ENCODE measurements around the gene DRAM2.
"Not testable (repeated sequence)": the region's sequence is repeated elsewhere in the genome, so short reads cannot be mapped to it uniquely, and the experiment has no call there.

DRAM2 gene

DNA sequence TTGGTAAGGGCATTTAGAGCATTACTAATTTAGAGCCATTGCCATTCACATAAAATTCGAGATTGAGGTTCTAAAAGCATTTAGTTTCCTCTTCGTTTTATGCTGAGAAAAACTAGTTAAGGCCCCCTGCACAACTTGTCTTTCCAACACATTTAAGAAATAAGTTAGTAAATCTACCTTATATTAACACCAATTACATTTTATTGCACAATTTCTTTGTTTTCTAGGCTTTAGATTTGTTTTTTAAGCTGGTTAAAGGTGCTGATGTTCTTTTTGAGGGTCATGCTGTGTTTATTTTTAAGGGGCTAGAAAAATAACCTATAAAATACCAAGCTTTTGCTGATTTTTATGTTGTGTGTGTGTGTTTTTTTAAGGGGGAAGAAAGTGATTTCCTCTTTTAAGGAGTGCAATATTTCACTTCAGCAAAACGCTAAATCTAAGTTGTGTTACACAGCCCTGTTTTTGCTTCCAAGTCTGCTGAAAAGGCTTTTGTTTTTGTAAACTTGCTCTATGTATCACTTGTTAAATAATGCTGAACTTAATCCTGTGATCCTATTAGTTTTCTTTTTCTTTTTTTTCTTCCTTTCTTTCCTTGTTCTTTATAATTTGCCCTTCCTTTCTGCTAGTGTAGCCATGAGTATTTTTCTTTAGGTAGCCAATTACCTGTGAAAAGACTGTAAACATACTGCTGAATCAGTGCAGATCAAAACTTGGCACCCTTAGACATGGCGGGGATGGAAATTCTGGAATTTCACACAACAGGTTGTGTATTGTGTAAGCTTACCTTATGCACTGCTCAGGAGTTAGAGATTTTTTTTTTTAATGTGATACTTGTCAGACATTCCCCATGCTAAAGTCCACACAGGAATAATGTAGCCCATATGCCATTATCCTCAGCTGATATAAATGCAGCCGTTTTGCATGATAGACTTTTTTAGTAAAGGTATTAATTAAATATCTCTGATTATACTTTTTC lies 1.6 kb upstream of the DRAM2 start:
- DNase-seq = no peak

DNA sequence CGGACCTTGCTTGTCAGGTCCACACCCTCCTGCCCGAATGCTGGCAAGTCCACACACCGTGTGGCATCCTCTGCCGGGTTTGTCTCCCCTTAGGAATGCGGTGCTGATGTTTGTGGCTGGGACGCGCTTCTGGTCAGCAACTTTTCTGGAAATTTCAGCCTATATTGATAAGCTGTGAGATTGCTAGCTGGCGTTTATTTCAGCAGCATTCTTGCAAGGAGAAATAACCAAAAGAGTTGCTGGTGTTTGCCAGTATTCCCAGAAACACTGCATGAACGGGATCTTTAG lies 731 bp upstream of the DRAM2 start:
- no peak for DNase-seq

DNA sequence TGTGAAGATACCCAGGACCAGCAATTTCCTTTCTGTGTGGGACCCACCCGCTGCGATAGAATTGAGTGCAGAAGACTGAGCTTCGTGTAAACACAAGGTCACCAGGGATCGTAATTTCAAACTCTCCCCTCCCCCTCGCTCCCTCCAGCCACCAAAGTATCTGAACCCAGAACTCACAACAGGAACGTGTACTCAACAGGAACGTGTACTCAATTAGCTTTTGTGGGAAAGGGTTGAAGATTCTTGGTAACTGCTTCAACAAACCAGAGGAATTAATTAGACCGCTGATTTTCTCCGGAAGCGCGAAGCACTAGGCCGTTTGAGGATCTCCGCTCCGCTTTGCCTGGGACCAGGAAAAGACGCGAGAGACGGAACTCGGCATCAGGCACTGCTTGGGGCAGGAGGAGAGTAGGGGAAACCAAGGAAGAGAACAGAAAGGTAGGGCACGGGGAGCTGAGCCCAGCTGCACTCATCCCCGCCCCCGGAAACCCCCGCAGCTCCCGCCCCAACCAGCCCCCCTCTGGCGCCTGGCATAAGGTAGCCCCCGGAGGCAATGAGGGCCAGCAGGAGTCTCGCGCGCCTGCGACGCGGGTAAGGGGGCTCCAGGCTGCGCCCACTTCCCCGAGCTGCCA lies 453 bp downstream of the DRAM2 start:
- DNase-seq = peak in 2 of 4 experiments; percentile 37 to 58

DNA sequence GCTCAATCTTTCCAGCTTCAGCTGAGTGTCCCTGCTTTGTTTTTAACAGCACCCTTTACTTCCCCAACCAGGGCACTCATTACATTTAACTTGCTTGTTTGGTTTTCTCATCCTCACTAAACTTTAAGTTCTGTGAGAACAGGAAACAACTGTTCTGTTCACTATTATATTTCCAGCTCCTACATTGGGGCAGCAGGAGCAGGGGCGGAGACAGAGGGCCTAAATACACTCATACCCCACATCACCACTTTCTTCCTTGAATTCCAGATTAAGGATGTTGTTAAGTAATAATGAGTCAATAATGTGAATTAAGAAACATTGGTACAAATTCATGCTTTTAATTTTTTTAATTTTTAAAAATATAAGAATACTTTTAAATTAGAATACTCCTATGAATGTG lies 6.0 kb downstream of the DRAM2 start:
- DNase-seq = no peak

DNA sequence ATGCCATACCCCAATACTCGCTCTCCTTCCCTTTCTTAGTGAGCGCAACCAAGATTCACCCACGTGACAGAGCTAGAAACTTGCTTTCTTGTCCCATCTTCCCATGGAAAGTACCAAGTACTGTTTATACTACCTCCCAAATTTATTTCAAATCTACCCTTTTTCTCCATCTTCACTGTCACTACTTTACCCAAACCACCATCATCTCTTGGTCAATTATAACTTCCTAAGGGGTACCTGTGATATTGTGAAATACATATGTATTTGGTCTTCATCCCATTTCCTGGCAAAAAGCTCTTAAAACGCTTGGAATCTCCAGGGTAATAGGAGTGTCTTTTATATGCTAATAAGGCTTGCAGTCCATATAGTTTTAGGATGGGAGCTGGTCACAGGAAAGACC lies 8.2 kb downstream of the DRAM2 start:
- DNase-seq = no peak

DNA sequence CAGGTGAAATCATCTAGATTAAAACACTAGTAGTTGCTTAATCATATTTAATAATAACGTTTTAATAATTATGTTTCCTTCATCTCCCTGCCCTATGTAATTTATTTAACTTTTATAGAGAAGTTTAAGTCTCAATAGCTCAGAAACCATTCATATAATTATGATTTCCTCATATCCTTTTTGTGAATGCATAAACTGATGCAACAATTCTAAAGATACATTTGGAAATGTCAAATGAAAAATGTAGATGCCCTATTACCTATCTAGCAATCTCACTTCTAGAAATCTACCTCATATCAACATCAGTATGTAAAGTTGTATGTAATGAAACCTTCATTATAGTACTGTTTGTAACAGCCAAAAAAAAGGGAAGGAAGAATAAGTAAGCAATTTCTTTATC lies 10.5 kb downstream of the DRAM2 start:
- no peak for DNase-seq

DNA sequence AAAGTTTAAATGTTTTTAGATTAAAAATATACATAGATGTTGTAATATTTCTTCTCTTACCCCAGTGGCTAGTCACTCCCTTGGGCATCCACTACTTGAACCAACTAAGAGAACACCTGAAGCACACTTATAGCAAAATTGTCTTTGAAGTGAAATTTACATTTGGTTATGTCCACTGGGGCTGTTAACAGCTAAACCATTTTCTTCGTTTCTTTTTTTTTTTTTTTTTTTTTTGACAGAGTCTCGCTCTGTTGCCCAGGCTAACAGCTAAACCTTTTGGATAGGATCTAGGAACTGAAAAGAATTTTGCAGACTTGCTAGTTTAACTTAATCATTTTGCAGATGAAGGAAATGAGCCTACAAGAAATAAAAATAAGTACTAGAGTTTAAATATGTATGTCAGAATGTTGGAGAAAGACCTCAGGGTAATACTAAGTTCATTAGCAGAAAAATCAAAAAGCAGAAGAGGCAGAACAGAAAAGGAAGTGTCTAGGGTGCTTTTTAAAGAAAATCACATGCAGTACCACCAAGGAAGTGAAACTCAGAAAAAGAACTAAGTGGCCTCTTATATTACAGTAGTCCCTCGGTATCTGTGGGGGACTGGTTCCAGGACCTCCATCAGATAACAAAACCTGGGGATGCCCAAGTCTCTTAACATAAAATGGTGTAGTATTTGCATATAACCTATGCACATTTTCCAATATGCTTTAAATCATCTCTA lies 11.8 kb downstream of the DRAM2 start:
- DNase-seq = no peak

DNA sequence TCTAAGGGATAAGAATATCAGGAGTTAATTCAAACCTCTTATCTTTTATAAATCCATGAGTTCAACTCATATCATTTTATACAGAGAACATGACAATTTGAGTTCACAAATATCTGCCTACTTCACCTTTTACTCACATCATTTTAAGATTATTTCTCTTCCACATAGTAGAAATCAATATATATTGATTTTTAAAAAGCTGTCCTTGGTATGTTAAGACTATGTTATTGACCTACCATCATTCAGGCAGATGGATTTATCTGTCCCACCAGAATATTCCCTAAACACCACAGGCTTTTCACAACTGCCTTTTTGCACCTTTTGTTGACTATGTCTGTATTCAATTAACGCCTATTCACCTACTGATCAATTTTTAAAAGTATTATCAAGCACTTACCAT lies 13.5 kb downstream of the DRAM2 start:
- no peak for DNase-seq

DNA sequence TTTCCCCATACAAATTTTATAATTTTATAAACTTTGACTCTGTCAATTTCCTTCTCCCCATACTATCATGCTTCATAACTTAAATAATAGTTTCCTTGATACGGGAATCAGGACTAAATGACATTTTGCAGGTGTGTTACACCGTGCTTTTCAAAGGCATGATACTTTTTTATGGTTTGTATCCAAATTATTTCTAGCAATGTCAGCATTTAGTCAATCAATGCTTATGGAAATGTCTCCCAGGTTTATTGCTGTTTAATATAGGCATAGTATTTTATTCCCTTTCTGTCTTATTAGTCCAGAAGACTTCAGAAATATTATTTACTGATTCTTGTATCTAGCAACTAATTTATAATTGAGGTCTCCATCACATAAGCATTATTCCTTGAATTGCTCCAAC lies 23.4 kb downstream of the DRAM2 start:
- no peak for DNase-seq

DNA sequence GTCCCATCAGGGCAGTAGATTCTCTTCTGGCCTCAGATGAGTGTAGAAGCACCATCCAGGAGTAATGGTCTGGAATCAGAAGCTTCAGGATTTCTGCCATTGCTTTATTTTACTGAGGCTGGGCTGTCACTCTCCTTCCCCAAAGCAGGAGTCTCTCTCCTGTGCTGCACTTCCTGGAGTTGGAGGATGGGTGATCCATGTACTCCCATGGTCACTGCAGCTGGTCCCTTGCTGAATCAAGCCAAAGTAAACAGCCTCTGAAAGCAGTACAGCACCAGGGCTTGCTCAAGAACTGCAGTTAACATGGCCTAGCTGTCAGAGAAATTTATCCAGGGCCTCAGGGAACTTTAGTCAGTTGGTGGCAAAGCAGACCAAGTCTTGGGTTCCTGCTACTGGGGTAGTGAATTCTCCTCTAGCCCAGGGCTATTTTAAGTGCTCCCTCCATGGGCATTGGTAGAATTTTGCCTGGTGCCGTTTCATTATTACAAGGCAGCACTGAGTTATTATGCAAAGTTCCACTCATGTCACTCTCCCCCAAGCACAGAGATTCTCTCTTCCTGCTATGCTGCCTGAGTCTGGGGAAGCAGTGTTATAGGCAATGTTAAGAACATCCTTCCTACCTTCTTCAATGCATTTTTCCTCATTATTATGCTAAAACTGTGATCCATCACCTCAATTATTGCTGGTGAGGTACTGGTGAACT lies 29.5 kb downstream of the DRAM2 start:
- no peak for DNase-seq

DNA sequence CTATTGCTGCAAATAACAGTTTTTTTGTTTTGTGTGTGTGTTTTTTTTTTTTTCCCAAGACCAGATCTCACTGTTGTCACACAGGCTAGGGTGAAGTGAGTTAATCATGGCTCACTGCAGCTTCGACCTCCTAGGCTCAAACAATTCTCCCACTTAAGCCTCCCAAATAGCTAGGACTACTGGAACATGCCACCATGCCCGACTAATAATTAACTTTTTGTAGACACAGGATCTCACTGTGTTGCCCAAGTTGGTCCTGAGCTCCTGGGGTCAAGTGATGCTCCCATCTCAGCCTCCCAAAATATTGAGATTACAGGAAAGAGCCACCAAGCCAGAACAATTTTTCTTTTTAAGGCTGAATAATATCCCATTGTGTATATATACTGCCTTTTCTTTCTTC lies 34.9 kb downstream of the DRAM2 start:
- no peak for DNase-seq

DNA sequence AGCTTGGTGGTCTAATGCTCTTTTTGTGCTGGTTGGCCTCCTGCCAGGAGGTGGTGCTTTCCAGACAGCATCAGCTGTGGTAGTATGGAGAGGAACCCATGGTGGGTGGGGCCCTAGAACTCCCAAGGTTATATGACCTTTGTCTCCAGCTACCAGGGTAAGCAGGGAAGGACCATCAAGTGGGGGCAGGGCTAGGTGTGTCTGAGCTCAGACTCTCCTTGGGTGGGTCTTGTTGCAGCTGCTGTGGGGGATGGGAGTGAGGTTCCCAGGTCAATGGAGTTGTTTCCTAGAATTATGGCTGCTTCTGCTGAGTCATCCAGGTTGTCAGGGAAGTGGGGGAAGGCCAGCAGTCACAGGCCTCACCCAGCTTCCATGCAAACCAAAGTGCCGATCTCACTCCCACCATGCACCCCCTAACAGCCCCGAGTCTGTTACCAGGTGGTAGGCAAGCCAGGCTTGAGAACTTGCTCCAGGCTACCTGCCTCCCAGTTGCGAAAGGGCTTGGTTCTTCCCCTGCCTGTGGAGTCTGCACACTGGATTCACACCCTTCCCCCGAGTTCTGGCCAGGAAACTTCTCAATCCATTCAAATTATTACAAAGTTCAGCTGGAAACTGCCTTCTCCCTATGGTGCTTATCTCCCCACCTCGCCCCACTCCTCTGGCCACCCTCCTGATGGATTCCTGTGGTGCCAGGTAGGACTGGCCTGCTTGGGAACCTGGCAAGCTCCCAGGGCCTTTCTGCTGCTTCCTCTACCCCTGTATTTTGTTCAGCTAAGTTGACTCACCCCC lies 37.8 kb downstream of the DRAM2 start:
- DNase-seq = no peak

DNA sequence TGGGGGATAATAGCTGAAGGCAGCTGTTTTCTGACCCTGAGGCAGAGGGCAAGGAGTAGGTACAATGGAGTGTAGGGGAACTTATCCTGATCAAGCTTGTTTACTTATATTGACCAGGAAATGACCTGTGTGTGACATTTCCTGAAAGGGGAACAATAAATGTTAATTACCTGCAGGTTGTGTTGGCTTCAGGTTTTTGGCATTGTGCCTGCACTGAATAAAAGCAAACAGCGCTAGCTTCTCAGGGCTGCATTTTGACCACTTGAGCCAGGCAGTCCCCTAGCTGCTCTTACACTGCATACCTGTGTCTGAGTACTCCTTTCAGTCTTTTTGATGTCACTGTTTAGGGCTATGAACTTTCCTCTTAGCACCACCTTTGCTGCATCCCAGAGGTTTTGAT lies 40.6 kb downstream of the DRAM2 start:
- no peak for DNase-seq

DNA sequence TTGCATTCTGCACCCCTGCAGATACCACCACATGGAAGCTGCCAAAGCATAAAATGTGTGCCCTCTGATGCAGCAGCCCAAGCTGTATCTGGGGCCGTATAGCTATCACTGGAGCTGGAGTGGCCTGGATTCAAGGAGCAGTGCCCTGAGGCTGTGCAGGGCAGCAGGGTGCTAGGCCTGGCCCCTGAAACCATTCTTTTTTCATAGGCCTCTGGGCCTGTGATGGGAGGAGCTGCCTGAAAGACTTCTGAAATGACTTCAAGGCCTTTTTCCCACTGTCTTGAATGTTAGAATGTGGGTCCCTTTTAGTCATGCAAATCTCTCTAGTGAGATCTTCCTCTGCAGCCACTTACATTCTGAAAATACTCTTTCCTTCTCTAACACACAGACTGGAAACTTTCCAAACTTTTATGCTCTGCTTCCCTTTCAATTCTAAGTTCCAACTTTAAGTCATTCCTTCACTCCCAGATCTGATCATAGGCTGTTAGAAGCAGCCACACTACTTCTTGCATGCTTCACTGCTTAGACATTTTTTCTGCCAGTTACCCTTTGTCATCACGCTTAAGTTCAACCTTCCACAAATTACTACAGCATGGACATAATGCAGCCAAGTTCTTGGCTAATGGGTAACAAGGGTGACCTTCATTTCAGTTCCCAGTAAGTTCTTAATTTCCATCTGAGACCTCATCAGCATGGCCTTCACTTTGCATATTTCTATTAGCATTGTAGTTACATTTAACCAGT lies 42.4 kb downstream of the DRAM2 start:
- no peak for DNase-seq

DNA sequence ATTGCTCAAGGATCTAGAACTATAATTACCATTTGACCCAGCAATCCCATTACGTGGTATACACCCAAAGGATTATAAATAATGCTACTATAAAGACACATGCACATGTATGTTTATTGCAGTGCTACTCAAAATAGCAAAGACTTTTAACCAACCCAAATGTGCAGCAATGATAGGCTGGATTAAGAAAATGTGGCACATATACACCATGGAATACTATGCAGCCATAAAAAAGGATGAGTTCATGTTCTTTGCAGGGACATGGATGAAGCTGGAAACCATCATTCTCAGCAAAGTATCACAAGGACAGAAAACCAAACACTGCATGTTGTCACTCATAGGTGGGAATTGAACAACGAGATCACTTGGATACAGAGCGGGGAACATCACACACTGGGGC lies 44.5 kb downstream of the DRAM2 start:
- not testable (repeated sequence) for DNase-seq

DNA sequence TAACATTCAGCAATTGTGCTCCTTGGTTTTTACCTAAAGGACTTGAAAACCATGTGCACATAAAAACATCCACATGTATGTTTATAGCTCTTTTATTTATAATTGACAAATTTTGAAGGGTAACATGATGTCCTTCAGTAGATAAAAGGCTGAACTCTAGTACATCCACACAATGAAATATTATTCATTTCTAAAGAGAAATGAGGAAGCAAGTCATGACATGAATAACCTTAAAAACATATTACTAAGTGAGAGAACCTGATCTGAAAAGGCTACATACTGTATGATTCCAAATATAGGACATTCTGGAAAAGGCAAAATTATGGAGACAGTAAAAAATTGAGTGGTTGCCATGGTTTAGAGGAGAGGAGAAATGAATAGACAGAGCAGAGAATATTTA lies 50.3 kb downstream of the DRAM2 start:
- DNase-seq = no peak

DNA sequence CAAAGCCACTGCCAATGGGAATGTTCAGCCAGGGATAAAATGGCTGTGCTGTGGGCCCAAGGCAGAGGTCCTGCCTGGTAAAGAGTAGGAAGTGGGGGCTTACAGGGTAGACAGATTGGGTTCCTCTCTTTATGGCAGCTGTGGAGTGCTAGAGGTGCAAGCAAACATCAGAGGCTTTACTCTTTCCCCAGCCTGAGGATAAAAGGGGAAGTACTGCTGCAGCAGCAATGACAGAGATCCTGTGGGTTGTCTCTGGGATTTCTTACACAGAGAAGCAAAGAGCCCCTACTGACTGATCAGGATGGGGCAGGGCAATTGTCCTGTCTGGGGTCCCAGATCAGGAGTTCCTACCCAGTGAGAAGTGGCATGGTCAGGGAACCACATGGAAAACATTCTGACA lies 54.2 kb downstream of the DRAM2 start:
- no peak for DNase-seq

DNA sequence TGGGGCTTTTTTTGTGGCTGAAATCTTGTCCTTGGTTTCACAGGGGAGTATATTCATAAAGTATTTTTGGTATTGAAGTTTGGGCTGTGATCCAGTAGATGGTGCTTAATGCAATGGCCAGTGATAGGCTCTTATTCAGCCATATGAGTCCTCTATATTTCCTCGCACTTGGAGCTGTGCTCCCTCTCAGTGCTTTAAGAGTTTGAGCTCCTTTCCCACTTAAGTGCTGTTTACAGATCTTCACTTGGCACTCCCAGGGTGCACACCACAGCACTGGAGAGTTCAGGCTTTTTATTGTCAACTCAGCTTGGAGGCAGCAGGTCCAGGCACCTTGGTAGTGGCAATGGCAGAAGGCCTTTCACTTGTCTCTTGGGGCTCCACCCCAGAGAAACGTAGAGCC lies 54.9 kb downstream of the DRAM2 start:
- DNase-seq = no peak

DNA sequence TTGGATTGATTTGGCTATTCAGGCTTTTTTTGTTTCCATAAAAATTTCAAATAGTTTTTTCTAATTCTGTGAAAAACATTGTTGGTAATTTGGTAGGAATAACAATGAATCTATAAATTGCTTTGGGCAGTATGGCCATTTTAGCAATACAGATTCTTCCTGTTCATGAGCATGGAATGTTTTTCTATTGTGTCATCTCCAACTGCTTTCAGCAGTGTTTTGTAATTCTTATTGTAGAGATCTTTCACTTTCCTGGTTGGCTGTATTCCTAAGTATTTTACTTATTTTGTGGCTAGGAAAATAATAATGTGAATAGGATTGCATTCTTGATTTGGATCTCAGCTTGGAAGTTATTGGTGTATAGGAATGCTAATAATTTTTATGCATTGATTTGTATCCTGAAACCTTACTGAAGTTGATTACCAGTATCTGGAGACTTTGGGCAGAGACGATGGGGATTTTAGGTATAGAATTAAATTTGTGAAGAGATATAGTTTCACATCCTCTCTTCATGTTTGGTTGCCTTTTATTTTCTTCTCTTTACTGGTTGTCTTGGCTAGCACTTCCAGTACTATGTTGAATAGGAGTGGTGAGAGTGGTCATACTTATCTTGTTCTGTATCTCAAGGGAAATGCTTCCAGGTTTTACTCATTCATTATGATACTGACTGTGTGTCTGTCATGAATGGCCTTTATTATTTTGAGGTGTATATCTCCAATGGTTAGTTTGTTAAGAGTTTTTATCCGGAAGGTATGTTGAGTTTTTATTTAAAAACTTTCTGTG lies 57.3 kb downstream of the DRAM2 start:
- no peak for DNase-seq

DNA sequence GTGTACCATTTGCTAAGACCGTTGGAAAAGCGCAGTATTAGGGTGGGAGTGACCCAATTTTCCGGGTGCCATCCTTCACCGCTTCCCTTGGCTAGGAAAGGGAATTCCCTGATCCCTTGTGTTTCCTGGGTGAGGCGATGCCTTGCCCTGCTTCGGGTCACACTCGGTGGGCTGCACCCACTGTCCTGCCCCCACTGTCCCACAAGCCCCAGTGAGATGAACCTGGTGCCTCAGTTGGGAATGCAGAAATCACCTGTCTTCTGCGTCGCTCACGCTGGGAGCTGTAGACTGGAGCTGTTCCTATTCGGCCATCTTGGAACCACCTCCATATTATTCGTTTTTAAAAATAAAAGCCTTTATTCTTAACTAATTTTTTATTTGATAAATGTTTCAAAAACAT lies 60.6 kb downstream of the DRAM2 start:
- not testable (repeated sequence) for DNase-seq

DNA sequence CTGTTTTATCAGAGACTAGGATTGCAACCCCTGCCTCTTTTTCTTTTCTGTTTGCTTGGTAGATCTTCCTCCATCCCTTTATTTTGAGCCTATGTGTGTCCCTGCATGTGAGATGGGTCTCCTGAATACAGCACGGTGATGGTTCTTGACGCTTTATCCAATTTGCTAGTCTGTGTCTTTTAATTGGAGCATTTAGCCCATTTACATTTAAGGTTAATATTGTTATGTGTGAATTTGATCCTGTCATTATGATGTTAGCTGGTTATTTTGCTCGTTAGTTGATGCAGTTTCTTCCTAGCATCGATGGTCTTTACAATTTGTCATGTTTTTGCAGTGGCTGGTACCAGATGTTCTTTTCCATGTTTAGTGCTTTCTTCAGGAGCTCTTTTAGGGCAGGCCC lies 62.6 kb downstream of the DRAM2 start:
- not testable (repeated sequence) for DNase-seq

Measured in activated CD4-positive, CD25-positive, alpha-beta regulatory T cell (primary cell).